ENCODE results near the gene IHH.
A peak's percentile ranks its signal among the peaks of the same experiment; 100 is the strongest.

The IHH gene

GRCh38 chr2:219060821-219061791, at the start of gene IHH:
Gene IHH, minus strand, starts transcription at chr2:219060921. Its CDS starts 454 bp downstream, at chr2:219060467.
- peak within 1 kb of the TSS; percentile 84 for H3K27ac ChIP-seq
- TF ChIP-seq CTCF (conservative IDR thresholded peaks at IDR 0.05) = no peak

DNA sequence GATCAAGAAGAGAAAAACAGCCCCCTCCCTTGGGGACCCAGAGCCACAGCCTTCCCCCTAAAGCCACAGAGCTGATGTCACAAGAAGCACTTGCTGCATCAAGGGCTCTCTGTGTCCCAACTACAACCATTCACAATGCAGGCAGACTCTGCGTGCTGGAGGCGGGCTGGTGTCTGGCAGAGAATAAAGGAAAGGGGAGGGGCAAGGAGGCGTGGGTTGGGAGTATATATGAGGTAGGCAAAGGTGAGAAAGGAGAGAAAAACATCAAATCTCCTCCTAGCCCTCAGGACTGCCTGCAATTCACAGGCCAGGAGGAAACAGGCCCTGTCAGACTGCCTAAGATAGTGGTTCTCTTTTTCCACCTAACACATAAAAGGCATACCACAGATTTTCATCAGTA, 48.8 kb upstream of the IHH start:
- no peak for TF ChIP-seq CTCF (conservative IDR thresholded peaks at IDR 0.05)
- H3K27ac ChIP-seq = peak overlapping the region; percentile 97

DNA sequence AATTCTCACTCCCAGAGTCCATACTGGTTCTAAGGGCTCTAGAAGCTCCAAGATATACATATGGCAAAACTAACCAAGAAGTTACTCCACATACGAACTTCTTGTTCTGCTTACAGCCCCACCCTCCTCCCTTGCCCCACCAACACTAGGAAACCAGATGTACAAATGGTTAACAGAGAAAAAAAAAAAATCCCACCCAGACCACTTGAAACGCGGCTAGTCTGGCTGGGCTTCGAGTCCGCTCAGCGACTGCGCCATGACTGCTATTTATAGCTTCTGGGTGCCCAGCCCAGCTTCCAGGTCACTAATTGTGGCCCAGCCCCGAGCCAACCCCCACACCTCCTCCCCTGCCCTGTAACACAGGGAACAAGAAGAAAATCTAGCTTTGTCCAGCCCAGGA, 47.0 kb upstream of the IHH start:
- TF ChIP-seq CTCF (conservative IDR thresholded peaks at IDR 0.05) = no peak
- no peak overlapping the region; the same call in 1 of the 2 replicates for H3K27ac ChIP-seq

DNA sequence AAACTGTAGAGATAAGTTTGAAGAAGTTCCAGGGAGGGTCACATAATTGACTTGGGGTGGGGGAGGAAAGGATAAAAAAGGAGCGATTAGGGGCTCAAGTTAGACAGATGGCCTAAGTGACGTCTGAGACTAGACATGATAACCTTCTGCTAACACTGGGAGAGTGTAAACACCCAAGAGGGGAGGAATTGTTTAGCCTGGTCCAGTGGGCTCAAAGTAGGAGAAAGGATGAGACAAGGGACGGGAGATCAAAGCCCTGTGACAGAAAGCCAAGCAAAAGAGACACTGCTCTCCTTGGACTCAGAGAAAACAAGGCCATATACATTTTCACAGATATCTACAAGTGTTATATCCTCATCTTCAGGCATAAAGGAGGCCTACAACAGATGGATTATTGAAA, 45.5 kb upstream of the IHH start:
- TF ChIP-seq CTCF (conservative IDR thresholded peaks at IDR 0.05) = no peak
- no peak overlapping the region for H3K27ac ChIP-seq

DNA sequence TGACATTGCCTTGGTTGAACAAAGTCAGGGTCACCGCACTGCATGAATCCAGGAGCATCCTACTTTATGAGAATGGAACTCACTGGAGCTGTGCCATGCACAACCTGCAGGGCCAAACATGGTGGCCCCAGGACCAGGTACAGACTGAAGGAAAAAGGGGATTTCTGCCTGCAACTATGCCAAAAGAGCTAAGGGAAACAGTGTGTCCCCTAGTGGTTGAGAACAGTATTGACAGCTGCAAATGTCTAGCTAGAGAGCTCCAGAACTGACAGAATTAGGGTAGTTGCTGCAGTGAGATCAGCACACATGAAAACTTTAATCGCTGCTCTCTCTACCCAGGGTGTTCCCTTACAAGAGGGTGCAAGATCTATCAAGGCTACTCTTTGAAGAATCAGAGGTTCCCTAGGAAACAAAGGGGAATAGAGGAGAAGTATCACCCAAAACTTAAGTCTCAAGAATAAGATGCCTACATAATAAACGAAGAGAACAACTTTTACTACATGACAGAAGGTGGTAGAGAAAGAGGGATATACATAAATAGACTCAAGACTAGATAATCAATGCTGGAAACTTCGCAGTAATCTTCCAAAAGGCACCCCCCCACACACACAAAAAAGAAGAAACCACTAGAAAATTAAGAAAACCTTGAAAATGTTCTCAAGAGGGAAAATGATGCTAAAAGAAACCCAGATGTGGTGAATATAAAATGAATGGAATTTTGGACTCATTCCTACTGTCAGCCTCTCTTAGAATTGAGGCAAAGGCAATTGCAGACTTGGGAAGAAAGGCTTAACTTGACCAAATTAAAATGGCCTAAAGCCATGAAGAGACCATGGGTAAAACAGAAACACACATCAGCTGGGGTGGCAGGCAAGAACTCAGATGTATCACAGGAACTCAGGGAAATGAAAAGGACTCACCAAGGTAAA, 43.6 kb upstream of the IHH start:
- H3K27ac ChIP-seq = no peak overlapping the region
- TF ChIP-seq CTCF (conservative IDR thresholded peaks at IDR 0.05) = peak; percentile 67

GRCh38 chr2:219099329-219099728, 38.6 kb upstream of the IHH start:
- no peak for TF ChIP-seq CTCF (conservative IDR thresholded peaks at IDR 0.05)
- H3K27ac ChIP-seq = no peak overlapping the region

DNA sequence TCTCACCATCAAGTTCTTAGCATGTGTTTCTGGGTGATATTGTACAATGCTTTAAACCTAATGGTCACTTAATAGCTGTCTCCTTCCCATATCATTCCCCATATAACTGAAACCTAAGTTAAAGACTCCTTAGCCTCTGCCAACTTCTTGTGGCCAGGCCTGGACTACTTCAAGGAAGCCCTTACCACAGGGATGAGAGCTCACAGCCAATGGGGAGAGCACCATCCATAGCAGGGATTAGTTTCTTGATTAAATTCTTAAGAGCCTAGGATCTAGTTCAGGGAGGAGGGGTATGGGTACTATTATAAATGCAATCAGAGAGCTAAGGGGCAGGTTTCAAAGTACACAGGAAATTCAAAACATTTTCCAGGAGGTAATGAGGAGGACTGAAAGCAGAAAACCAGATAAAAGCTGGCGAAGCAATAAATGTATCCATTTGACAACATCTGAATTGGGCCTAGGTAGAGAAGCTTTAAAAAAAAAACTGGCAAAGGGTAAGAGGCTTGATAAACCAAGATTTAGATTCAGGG, 34.8 kb upstream of the IHH start:
- no peak overlapping the region for H3K27ac ChIP-seq
- no peak for TF ChIP-seq CTCF (conservative IDR thresholded peaks at IDR 0.05)

All from VCaP (cell line).